Suprapubic skin (tissue), 4 donors: Measurements from ENCODE around the gene SNX1.
"Not testable (repeated sequence)": the region's sequence is repeated elsewhere in the genome, so short reads cannot be mapped to it uniquely, and the experiment has no call there.

ENCODE experiments used
- POLR2A ChIP-seq, 2 donors: fragments of 450-650 bp; IDR thresholded peaks; one replicate each; pipeline ENCODE4 v1.6.1; 2017; ENCODE audit warnings: antibody characterized with exemption in 2 of 2, mild to moderate bottlenecking in 2 of 2, moderate library complexity in 2 of 2
- POLR2AphosphoS5 ChIP-seq, 3 donors: sonication (generic); formaldehyde crosslinking; IDR thresholded peaks; one replicate each; pipeline ENCODE4 v1.6.1; 2017; ENCODE audit warnings: antibody characterized with exemption in 3 of 3
- TF ChIP-seq, protein P1 (sequence below), 2 donors: fragments of 200-600 bp in 1 of 2; fragments of 450-650 bp in 1 of 2; sonication (generic) in 1 of 2; IDR thresholded peaks; one replicate each; pipeline ENCODE4 v1.5.1; 2016 to 2019; ENCODE audit warnings: antibody characterized with exemption in 2 of 2, mild to moderate bottlenecking in 1 of 2, moderate library complexity in 1 of 2

DNA sequence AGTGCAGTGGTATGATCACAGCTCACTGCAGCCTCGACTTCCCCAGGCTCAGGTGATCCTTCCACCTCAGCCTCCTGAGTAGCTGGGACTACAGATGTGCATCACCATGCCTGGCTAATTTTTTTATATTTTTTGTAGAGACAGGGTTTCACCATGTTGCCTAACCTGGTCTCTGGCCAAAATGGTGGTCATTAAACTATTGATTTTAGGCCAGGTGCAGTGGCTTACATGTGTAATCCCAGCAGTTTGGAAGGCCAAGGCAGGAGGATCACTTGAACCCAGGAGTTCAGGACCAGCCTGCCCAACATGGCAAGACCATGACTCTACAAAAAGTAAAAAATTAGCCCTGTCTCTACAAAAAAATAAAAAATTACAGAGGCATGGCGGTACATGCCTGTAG lies 24.5 kb downstream of the SNX1 start:
- TF ChIP-seq, protein P1, sequence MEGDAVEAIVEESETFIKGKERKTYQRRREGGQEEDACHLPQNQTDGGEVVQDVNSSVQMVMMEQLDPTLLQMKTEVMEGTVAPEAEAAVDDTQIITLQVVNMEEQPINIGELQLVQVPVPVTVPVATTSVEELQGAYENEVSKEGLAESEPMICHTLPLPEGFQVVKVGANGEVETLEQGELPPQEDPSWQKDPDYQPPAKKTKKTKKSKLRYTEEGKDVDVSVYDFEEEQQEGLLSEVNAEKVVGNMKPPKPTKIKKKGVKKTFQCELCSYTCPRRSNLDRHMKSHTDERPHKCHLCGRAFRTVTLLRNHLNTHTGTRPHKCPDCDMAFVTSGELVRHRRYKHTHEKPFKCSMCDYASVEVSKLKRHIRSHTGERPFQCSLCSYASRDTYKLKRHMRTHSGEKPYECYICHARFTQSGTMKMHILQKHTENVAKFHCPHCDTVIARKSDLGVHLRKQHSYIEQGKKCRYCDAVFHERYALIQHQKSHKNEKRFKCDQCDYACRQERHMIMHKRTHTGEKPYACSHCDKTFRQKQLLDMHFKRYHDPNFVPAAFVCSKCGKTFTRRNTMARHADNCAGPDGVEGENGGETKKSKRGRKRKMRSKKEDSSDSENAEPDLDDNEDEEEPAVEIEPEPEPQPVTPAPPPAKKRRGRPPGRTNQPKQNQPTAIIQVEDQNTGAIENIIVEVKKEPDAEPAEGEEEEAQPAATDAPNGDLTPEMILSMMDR (IDR thresholded peaks at IDR 0.05) = not testable (repeated sequence)
- not testable (repeated sequence) for TF ChIP-seq POLR2AphosphoS5, POLR2A (IDR thresholded peaks at IDR 0.05)
